GM21723 (cell line): ENCODE data around the gene CTNND1.

ENCODE experiments used
- ATAC-seq: cut with Tn5 transposase; IDR thresholded peaks from one replicate; pipeline ENCODE4 v1.9.1; 2021; ENCODE audit warnings: mild to moderate bottlenecking, moderate library complexity; ENCODE audit not compliant: unreplicated experiment

Gene CTNND1

GRCh38 chr11:57842873-57843272 is 81.3 kb downstream of the CTNND1 start:
- no peak for ATAC-seq

GRCh38 chr11:57867966-57868365 is 106.4 kb downstream of the CTNND1 start:
- ATAC-seq: no peak

GRCh38 chr11:57868491-57868890 is 106.9 kb downstream of the CTNND1 start:
- no peak for ATAC-seq
